ENCODE results near the gene CACHD1.
"Not testable (repeated sequence)": the region's sequence is repeated elsewhere in the genome, so short reads cannot be mapped to it uniquely, and the experiment has no call there.

CACHD1 gene

DNA sequence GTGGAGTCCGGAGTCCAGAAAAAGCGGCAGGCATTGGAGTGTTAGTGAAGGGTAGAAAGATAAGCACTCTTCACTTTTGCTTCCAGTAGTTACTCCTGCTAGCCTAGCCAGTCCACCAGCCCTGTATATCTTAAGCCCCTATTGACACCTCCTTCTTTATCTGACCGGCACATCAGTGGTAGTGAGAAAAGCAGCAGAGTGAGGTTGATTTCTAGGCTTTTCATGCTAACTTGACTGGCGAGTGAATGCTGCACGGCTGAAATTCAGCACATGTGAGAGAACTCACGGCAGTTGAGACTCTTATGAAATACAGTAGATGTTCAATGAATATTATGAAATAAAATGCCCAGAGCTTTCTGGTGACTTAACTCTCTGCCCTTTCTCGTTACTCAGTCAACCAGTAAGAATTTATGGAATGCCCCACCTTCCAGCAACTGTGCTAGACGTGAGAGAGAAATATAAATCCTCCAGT lies 128.2 kb downstream of the CACHD1 start:
- H3K36me3 Mint-ChIP-seq (ENCODE audit: low read depth), result no peaks in the 10 kb centered on the region
- H3K27ac Mint-ChIP-seq, result no peak overlapping the region
- H3K27me3 Mint-ChIP-seq, result no peaks in the 10 kb centered on the region
- no peaks in the 10 kb centered on the region for H3K9me3 Mint-ChIP-seq
- intact Hi-C loops (cut with micrococcal nuclease), result no loop called here
- H3K4me3 Mint-ChIP-seq, result no peak overlapping the region
- peaks cover 6% of the 10 kb centered on the region for H3K4me1 Mint-ChIP-seq (ENCODE audit: low read depth)

GRCh38 chr1:64599242-64599641 lies 129.3 kb downstream of the CACHD1 start:
- H3K9me3 Mint-ChIP-seq, result no peaks in the 10 kb centered on the region
- H3K4me3 Mint-ChIP-seq, result no peak overlapping the region
- intact Hi-C loops (cut with micrococcal nuclease), result no loop called here
- peaks cover 6% of the 10 kb centered on the region for H3K4me1 Mint-ChIP-seq (ENCODE audit: low read depth)
- no peaks in the 10 kb centered on the region for H3K27me3 Mint-ChIP-seq
- H3K36me3 Mint-ChIP-seq (ENCODE audit: low read depth), result no peaks in the 10 kb centered on the region
- no peak overlapping the region for H3K27ac Mint-ChIP-seq

DNA sequence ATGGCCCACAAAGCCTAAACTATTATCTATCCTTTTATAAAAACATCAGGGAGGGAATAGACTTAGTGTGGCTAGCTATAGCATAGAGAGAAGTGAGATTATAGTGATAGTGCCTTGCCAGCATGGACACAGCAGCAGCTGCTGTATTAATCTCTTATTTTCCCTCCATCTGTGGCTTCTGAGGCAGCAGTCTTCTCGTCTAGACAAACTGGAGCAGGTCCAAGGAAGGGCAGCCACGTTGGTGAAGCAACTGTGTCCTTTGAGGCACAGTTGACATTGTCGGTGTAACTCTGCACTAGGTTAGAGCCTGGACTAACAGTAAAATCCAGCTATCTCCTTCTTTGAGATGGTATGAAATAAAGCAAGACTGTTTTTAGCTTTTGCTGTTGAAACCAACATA lies 131.3 kb downstream of the CACHD1 start:
- Mint-ChIP-seq H3K9me3 (no peaks in the 10 kb centered on the region), H3K27me3 (no peaks in the 10 kb centered on the region), H3K36me3 (ENCODE audit: low read depth) (no peaks in the 10 kb centered on the region), H3K27ac (no peak overlapping the region), H3K4me3 (no peak overlapping the region), H3K4me1 (ENCODE audit: low read depth) (peaks cover 6% of the 10 kb centered on the region)
- intact Hi-C loops (cut with micrococcal nuclease), result no loop called here

- intact Hi-C loops (cut with micrococcal nuclease), result no loop called here
- Mint-ChIP-seq H3K4me3 (no peak overlapping the region), H3K4me1 (ENCODE audit: low read depth) (no peaks in the 10 kb centered on the region), H3K27ac (no peak overlapping the region), H3K36me3 (ENCODE audit: low read depth) (no peaks in the 10 kb centered on the region), H3K27me3 (no peaks in the 10 kb centered on the region), H3K9me3 (no peaks in the 10 kb centered on the region)
These were observed 138.2 kb downstream of the CACHD1 start for GRCh38 chr1:64608005-64608650.

DNA sequence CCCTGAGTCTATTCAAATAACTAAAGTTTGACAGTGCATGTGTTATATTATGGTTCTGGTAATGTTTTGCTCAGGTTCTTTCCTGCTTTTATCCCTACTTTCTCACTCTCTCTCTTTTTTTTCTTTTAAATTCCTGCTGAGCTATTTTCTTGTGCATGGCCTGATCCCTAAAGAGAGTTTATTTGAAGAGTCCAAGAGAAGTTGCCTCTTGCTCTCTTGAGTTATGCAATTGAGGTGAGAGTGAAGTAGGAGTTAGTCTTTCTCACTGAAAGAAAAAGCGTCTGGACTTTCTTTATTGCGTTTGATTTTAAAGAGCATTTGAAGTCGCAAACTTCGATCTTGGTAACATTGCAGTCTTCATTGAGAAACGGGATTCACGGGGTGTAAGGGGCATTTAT lies 138.7 kb downstream of the CACHD1 start:
- Mint-ChIP-seq H3K4me3 (no peak overlapping the region), H3K27ac (no peak overlapping the region), H3K27me3 (no peaks in the 10 kb centered on the region), H3K36me3 (ENCODE audit: low read depth) (no peaks in the 10 kb centered on the region), H3K4me1 (ENCODE audit: low read depth) (no peaks in the 10 kb centered on the region), H3K9me3 (no peaks in the 10 kb centered on the region)
- intact Hi-C loops (cut with micrococcal nuclease), result no loop called here

- H3K4me3 Mint-ChIP-seq; H3K36me3 Mint-ChIP-seq (ENCODE audit: low read depth); H3K9me3 Mint-ChIP-seq; H3K27me3 Mint-ChIP-seq; intact Hi-C loops (cut with micrococcal nuclease); H3K27ac Mint-ChIP-seq; H3K4me1 Mint-ChIP-seq (ENCODE audit: low read depth): not testable (repeated sequence)
These were observed 141.0 kb downstream of the CACHD1 start for GRCh38 chr1:64610950-64611349.

DNA sequence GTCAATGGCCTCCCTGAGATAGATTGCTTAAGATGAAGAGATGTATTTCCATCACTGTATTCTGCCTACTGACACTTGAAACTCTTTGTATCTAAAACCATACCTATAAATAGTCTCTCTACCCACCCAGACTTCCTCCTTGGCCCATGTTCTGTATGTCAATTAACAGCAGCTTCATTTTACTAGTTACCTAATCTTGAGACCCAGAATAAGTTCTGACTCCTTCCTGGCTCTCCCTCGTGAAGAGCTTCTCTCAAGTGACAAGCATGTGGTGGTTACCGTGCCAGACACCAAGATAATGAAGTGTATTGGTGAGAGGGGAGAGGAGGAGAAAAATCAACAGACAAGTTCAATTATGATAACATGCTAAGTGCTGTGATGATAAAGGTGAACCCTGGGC lies 146.1 kb downstream of the CACHD1 start:
- peaks cover 7% of the 10 kb centered on the region for H3K4me1 Mint-ChIP-seq (ENCODE audit: low read depth)
- intact Hi-C loops (cut with micrococcal nuclease), result no loop called here
- H3K27me3 Mint-ChIP-seq, result no peaks in the 10 kb centered on the region
- H3K4me3 Mint-ChIP-seq, result no peak overlapping the region
- no peaks in the 10 kb centered on the region for H3K36me3 Mint-ChIP-seq (ENCODE audit: low read depth)
- no peaks in the 10 kb centered on the region for H3K9me3 Mint-ChIP-seq
- no peak overlapping the region for H3K27ac Mint-ChIP-seq

DNA sequence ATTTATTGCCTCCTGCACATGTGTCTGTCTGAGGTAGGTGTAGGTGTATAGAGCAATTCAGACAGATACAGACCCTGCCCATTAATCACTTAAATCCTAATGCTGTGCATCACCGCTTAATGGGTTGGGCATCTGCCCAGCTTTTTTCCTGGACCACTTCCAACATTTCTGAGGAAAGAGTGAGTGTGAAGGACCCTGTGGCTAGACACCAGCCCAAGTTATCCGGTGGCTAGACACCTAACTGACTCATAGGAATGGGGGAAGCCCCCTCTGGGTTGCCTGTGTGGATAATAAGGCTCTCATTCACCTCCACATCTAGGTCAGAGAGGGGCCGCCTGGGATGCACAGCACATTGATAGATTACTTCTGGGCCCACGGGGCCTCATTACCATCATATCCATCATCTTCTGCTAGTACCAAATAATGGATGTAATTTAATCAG lies 153.8 kb downstream of the CACHD1 start:
- Mint-ChIP-seq H3K27ac (no peak overlapping the region), H3K4me3 (no peak overlapping the region), H3K4me1 (ENCODE audit: low read depth) (peaks cover 5% of the 10 kb centered on the region), H3K27me3 (no peaks in the 10 kb centered on the region), H3K9me3 (no peaks in the 10 kb centered on the region), H3K36me3 (ENCODE audit: low read depth) (no peaks in the 10 kb centered on the region)
- intact Hi-C loops (cut with micrococcal nuclease), result no loop called here

- intact Hi-C loops (cut with micrococcal nuclease), result no loop called here
- Mint-ChIP-seq H3K9me3 (no peaks in the 10 kb centered on the region), H3K27ac (no peak overlapping the region), H3K4me1 (ENCODE audit: low read depth) (peaks cover under 1% of the 10 kb centered on the region), H3K4me3 (no peak overlapping the region), H3K27me3 (no peaks in the 10 kb centered on the region), H3K36me3 (ENCODE audit: low read depth) (no peaks in the 10 kb centered on the region)
These were observed 154.3 kb downstream of the CACHD1 start for GRCh38 chr1:64624218-64624713.

DNA sequence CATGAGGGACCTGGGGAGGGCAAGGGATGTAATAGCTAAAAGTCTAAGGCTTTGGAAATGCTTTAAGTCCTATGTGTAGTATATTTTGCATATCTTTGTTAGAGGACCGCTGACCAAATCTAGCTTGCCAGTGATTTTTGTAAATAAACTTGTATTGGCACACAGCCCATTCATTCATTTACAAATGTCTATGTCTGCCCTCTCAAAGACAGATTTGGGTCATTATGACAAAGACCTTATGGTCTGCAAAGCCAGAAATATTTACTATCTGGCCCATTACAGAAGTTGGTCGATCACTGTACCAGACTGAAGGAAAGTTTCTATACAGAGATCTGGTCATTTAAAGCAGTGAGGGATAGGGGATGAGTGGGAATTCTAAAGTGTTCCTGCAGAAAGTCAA lies 154.9 kb downstream of the CACHD1 start:
- H3K4me3 Mint-ChIP-seq, result no peak overlapping the region
- no peak overlapping the region for H3K27ac Mint-ChIP-seq
- no peaks in the 10 kb centered on the region for H3K4me1 Mint-ChIP-seq (ENCODE audit: low read depth)
- intact Hi-C loops (cut with micrococcal nuclease), result no loop called here
- no peaks in the 10 kb centered on the region for H3K27me3 Mint-ChIP-seq
- no peaks in the 10 kb centered on the region for H3K36me3 Mint-ChIP-seq (ENCODE audit: low read depth)
- H3K9me3 Mint-ChIP-seq, result no peaks in the 10 kb centered on the region

GRCh38 chr1:64630611-64631010 lies 160.7 kb downstream of the CACHD1 start:
- H3K36me3 Mint-ChIP-seq (ENCODE audit: low read depth), result no peaks in the 10 kb centered on the region
- no peaks in the 10 kb centered on the region for H3K9me3 Mint-ChIP-seq
- no peaks in the 10 kb centered on the region for H3K4me1 Mint-ChIP-seq (ENCODE audit: low read depth)
- H3K27ac Mint-ChIP-seq, result no peak overlapping the region
- H3K27me3 Mint-ChIP-seq, result no peaks in the 10 kb centered on the region
- intact Hi-C loops (cut with micrococcal nuclease), result no loop called here
- H3K4me3 Mint-ChIP-seq, result no peak overlapping the region

DNA sequence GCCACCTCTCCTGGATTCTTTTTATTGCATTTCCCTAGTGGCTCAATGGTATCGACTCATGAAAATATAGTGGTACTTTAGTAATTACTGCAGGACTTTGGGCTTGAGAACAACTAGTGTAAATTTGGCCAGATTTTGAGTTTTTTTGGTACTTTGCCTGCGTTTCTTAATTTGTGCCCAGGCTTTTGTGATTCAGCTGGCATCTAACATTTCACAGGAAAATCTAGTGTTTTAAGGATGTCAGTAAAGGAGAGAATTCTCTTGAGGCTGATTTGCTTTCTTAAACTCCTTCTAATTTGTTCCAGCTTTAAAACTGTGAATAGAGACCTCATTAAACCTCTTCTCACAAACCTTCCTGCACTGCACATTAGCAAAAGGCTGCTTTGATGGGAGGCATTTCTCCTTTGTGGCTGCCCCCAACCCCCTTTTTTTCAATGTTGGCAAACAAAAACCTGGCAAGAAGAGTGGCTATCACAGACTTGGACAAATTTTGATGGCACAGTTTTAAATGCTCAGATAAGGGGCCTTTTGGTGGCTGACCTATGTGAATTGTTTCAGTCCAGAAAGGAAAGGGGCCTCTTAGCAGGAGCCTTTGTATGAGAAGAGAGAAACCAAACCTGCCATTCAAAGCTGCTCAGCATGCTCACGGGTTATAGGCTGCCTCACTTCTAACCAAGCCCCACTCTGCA lies 161.6 kb downstream of the CACHD1 start:
- no peak overlapping the region for H3K4me3 Mint-ChIP-seq
- no peaks in the 10 kb centered on the region for H3K9me3 Mint-ChIP-seq
- H3K36me3 Mint-ChIP-seq (ENCODE audit: low read depth), result no peaks in the 10 kb centered on the region
- no peaks in the 10 kb centered on the region for H3K4me1 Mint-ChIP-seq (ENCODE audit: low read depth)
- intact Hi-C loops (cut with micrococcal nuclease), result no loop called here
- no peaks in the 10 kb centered on the region for H3K27me3 Mint-ChIP-seq
- no peak overlapping the region for H3K27ac Mint-ChIP-seq

DNA sequence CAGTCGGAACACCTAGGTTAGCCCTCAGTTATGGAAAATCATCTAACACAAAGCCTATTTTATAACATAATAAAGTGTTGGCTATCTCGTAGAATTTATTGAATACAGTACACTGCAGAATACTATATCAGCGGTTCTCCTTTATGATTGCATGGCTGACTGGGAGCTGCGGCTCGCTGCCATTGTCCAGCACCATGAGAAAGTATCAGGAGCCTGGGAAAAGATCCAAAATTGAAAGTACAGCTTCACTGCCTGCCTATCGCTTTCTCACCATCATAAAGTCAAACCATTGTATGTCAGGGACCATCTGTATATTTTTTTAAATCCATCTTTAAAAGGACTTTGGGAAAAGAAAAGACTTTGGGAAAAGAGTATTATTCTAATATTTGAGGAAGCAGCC lies 163.0 kb downstream of the CACHD1 start:
- H3K9me3 Mint-ChIP-seq, result no peaks in the 10 kb centered on the region
- intact Hi-C loops (cut with micrococcal nuclease), result no loop called here
- no peaks in the 10 kb centered on the region for H3K27me3 Mint-ChIP-seq
- no peaks in the 10 kb centered on the region for H3K4me1 Mint-ChIP-seq (ENCODE audit: low read depth)
- H3K36me3 Mint-ChIP-seq (ENCODE audit: low read depth), result no peaks in the 10 kb centered on the region
- no peak overlapping the region for H3K27ac Mint-ChIP-seq
- no peak overlapping the region for H3K4me3 Mint-ChIP-seq

DNA sequence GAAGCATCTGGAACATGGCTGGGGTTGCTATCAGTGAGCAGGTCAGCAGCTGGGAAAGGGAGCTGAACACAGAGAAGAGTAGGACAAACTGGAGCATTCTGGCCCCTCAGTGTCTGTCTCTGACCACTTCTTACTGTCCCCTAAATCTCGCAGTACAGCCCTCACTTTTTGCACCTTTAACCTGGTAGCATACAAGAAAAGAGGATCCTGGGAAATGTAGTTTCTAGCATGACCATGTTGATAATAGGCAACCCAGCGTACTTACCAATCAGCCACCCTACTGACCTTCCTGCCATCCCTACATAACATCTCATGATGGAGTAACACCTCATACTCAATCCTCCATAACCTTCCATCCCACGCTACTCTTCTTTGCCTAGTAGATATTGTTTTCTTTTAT lies 175.8 kb downstream of the CACHD1 start:
- Mint-ChIP-seq H3K4me3 (no peak overlapping the region), H3K27ac (no peak overlapping the region), H3K36me3 (ENCODE audit: low read depth) (no peaks in the 10 kb centered on the region), H3K27me3 (no peaks in the 10 kb centered on the region), H3K4me1 (ENCODE audit: low read depth) (no peaks in the 10 kb centered on the region), H3K9me3 (no peaks in the 10 kb centered on the region)
- intact Hi-C loops (cut with micrococcal nuclease), result no loop called here

DNA sequence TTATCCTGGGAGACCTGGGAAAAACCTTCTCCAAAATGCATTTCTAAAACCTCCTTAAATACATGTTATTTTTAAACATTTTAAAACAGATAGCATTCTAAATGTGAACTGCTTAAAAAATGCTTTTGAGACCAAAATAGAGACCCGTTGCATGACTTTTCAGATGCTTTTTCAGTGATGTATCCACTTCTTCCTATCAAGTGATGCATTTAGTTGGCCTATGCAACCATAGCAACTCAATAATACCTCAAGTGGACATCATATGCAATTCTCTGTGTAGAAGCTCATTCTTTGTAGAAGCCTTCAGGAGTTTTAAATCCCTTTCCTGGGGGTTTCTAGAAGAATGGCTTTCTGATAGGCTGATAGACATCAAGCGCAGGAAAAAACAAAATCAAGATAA lies 180.5 kb downstream of the CACHD1 start:
- Mint-ChIP-seq H3K27ac (no peak overlapping the region), H3K9me3 (no peaks in the 10 kb centered on the region), H3K36me3 (ENCODE audit: low read depth) (no peaks in the 10 kb centered on the region), H3K4me1 (ENCODE audit: low read depth) (no peaks in the 10 kb centered on the region), H3K4me3 (no peak overlapping the region), H3K27me3 (no peaks in the 10 kb centered on the region)
- intact Hi-C loops (cut with micrococcal nuclease), result no loop called here
